Panc1 (cell line): ENCODE data around the gene COL23A1. TPM values are rescaled to one million over a fixed set of nuclear protein-coding genes. Genes with fewer than 3 reads are reported as not detected.

Experiments
- ATAC-seq: fragments of 200-7000 bp; cut with Tn5 transposase; 2 replicates; pipeline ENCODE4 v1.9.1; 2020; ENCODE audit warnings: mild to moderate bottlenecking, moderate library complexity
- BruUV-seq: library from RNA; stranded (reverse); fragments of 400-500 nt; replicated peaks from 2 replicates; lab custom pipeline; 2021; lab: Mats Ljungman, UMichigan
- CTCF ChIA-PET: fragments of 300-600 bp; sonication (Branson Sonifier 250); formaldehyde crosslinking; loops from one replicate; lab custom pipeline; 2022; ENCODE audit warnings: antibody characterized with exemption; lab: Charles Lee
- POLR2A ChIA-PET: fragments of 300-600 bp; sonication (Branson Sonifier 250); formaldehyde crosslinking; loops from one replicate; lab custom pipeline; 2022; ENCODE audit warnings: antibody characterized with exemption; lab: Charles Lee
- DNase-seq: peaks from one replicate; pipeline ENCODE4 v3.0.0-alpha.2; 2010; ENCODE audit warnings: low read depth, low spot score
- H3K27ac ChIP-seq: 2 replicates; pipeline ENCODE4 v1.5.1; 2011; ENCODE audit warnings: mild to moderate bottlenecking, low read length, inconsistent platforms
- H3K27me3 ChIP-seq: fragments of 200-500 bp; sonication (Bioruptor generic); 2 replicates; pipeline ENCODE4 v1.6.0; 2014; ENCODE audit warnings: low read length, inconsistent platforms; ENCODE audit not compliant: control insufficient read depth, insufficient read depth
- H3K36me3 ChIP-seq: fragments of 200-500 bp; sonication (Bioruptor generic); 2 replicates; pipeline ENCODE4 v1.5.1; 2014; ENCODE audit warnings: inconsistent platforms, mild to moderate bottlenecking, low read length, moderate library complexity; ENCODE audit not compliant: control insufficient read depth, insufficient read depth
- H3K4me1 ChIP-seq: 2 replicates; pipeline ENCODE4 v1.5.1; 2011; ENCODE audit warnings: inconsistent platforms, mild to moderate bottlenecking, low read length, moderate library complexity; ENCODE audit not compliant: control insufficient read depth, insufficient read depth
- H3K4me3 ChIP-seq, 2 experiments: 2 replicates each; pipeline ENCODE4 v1.5.1; 2011 to 2012; ENCODE audit warnings: low read depth in 2 of 2, low read length in 2 of 2, mild to moderate bottlenecking in 2 of 2, inconsistent platforms in 1 of 2, moderate library complexity in 1 of 2
- H3K9me3 ChIP-seq: fragments of 200-500 bp; sonication (Bioruptor generic); 2 replicates; pipeline ENCODE4 v1.5.1; 2014; ENCODE audit warnings: low read depth, mild to moderate bottlenecking, inconsistent platforms, low read length, moderate library complexity; ENCODE audit not compliant: control insufficient read depth, insufficient read depth
- POLR2AphosphoS5 ChIP-seq: IDR thresholded peaks from 2 replicates; pipeline ENCODE4 v1.6.1; 2012; ENCODE audit warnings: mild to moderate bottlenecking, low read depth, low read length, moderate library complexity
- SIN3A ChIP-seq: IDR thresholded peaks from 2 replicates; pipeline ENCODE4 v1.6.1; 2012; ENCODE audit warnings: low read depth, mild to moderate bottlenecking, low read length, moderate library complexity, borderline replicate concordance; ENCODE audit not compliant: insufficient read depth
- TCF7L2 ChIP-seq: IDR thresholded peaks from 2 replicates; pipeline ENCODE4 v1.6.1; 2011; ENCODE audit warnings: mild to moderate bottlenecking, low read depth, low read length, inconsistent platforms
- in situ Hi-C: cut with HindIII; loops from 2 replicates; pipeline ENCODE4 v1.10.0; 2016; ENCODE audit warnings: low sequenced_read_pairs, low pct_unique_long_range_greater_than_20kb
- intact Hi-C: fragments of 100-400 bp; cut with micrococcal nuclease; formaldehyde crosslinking; loops from one replicate; pipeline ENCODE4 v1.10.0; 2022; ENCODE audit not compliant: unreplicated experiment
- total RNA-seq: library from RNA; stranded (reverse); gene quantifications from one replicate; pipeline ENCODE4 v1.2.1, GENCODE V29; 2021; ENCODE audit not compliant: unreplicated experiment
- TF ChIP-seq, protein P1 (sequence below): fragments of 450-650 bp; IDR thresholded peaks from 2 replicates; pipeline ENCODE4 v1.5.1; 2017; ENCODE audit warnings: mild to moderate bottlenecking
- TF ChIP-seq, protein P2 (sequence below), 2 experiments: IDR thresholded peaks; 2 replicates each; pipeline ENCODE4 v1.6.1; 2011 to 2012; ENCODE audit warnings: low read depth in 2 of 2, control low read depth in 1 of 2, low read length in 1 of 2, mild to moderate bottlenecking in 1 of 2, moderate library complexity in 1 of 2; ENCODE audit not compliant: insufficient read depth in 1 of 2

COL23A1 gene
- total RNA-seq, 1 experiment from 2014 or later, result 0.05 TPM

DNA sequence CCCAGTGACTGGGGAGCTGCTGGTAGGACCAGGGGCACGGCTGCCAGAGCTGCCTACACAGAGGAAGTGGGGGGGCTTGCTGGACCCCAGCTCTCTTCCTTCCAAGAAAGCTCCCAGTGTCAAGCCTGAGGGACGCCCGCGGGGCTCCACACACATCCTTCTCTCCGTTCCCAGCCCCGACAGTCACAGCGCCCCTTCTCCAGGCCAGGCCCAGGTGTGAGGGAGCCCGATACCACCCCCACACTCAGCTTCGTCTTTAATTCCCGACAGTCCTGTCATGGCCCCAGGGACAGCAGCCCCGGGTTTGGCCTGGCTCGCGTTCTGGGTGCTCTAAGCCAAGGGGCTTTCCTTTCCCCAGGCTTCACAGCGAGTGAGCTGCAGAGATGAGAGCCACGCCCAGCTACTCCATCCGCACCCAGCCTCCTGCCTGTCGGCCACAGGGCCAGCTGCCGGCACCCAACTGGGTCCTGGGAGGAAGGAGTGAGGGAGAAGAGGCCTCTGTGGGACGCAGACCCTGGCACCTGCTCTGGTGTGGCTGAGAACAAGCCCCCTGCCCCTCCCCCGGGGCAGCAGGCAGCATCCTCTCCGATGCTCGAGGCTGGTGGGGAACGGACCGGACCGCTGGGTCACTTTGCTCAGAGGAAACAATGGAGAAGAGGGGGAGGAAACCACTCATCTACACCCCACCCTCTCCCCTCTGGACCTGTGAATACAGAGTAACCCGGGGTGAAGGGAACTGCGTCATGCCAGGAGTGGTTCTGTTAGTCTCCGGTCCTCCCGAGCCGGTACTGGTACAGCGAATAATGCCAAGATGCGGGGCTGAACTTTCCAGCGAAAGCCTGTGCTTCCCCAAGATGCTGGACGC lies 303.7 kb downstream of the COL23A1 start:
- DNase-seq (no peak), ATAC-seq (no peak; the same call in 1 of the 2 replicates)
- peaks cover 5% of the 10 kb centered on the region for H3K4me1 ChIP-seq
- no peaks in the 10 kb centered on the region for H3K36me3 ChIP-seq
- H3K9me3 ChIP-seq, result no peaks in the 10 kb centered on the region; the same call in 1 of the 2 replicates
- H3K27me3 ChIP-seq, result peaks cover 9% of the 10 kb centered on the region
- intact Hi-C loops, result loop anchor here (10.0 kb wide), 1 partner anchor 168 kb away; no protein-coding TSS in a partner anchor
- CTCF ChIA-PET, result no interaction called here
- in situ Hi-C loops, result no loop called here
- TF ChIP-seq SIN3A, result no peak
- TF ChIP-seq, protein P1, sequence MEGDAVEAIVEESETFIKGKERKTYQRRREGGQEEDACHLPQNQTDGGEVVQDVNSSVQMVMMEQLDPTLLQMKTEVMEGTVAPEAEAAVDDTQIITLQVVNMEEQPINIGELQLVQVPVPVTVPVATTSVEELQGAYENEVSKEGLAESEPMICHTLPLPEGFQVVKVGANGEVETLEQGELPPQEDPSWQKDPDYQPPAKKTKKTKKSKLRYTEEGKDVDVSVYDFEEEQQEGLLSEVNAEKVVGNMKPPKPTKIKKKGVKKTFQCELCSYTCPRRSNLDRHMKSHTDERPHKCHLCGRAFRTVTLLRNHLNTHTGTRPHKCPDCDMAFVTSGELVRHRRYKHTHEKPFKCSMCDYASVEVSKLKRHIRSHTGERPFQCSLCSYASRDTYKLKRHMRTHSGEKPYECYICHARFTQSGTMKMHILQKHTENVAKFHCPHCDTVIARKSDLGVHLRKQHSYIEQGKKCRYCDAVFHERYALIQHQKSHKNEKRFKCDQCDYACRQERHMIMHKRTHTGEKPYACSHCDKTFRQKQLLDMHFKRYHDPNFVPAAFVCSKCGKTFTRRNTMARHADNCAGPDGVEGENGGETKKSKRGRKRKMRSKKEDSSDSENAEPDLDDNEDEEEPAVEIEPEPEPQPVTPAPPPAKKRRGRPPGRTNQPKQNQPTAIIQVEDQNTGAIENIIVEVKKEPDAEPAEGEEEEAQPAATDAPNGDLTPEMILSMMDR, result no peak
- TF ChIP-seq TCF7L2, result no peak
- TF ChIP-seq, protein P2, sequence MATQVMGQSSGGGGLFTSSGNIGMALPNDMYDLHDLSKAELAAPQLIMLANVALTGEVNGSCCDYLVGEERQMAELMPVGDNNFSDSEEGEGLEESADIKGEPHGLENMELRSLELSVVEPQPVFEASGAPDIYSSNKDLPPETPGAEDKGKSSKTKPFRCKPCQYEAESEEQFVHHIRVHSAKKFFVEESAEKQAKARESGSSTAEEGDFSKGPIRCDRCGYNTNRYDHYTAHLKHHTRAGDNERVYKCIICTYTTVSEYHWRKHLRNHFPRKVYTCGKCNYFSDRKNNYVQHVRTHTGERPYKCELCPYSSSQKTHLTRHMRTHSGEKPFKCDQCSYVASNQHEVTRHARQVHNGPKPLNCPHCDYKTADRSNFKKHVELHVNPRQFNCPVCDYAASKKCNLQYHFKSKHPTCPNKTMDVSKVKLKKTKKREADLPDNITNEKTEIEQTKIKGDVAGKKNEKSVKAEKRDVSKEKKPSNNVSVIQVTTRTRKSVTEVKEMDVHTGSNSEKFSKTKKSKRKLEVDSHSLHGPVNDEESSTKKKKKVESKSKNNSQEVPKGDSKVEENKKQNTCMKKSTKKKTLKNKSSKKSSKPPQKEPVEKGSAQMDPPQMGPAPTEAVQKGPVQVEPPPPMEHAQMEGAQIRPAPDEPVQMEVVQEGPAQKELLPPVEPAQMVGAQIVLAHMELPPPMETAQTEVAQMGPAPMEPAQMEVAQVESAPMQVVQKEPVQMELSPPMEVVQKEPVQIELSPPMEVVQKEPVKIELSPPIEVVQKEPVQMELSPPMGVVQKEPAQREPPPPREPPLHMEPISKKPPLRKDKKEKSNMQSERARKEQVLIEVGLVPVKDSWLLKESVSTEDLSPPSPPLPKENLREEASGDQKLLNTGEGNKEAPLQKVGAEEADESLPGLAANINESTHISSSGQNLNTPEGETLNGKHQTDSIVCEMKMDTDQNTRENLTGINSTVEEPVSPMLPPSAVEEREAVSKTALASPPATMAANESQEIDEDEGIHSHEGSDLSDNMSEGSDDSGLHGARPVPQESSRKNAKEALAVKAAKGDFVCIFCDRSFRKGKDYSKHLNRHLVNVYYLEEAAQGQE (IDR thresholded peaks at IDR 0.05; ENCODE audit: insufficient read depth in 1 of 2, low read depth in 2 of 2, low read length in 1 of 2), result no peak
- TF ChIP-seq POLR2AphosphoS5, result no peak
- no peak overlapping the region for H3K4me3 ChIP-seq
- BruUV-seq, result no TSS peak
- POLR2A ChIA-PET, result no interaction called here
- no peak overlapping the region for H3K27ac ChIP-seq

DNA sequence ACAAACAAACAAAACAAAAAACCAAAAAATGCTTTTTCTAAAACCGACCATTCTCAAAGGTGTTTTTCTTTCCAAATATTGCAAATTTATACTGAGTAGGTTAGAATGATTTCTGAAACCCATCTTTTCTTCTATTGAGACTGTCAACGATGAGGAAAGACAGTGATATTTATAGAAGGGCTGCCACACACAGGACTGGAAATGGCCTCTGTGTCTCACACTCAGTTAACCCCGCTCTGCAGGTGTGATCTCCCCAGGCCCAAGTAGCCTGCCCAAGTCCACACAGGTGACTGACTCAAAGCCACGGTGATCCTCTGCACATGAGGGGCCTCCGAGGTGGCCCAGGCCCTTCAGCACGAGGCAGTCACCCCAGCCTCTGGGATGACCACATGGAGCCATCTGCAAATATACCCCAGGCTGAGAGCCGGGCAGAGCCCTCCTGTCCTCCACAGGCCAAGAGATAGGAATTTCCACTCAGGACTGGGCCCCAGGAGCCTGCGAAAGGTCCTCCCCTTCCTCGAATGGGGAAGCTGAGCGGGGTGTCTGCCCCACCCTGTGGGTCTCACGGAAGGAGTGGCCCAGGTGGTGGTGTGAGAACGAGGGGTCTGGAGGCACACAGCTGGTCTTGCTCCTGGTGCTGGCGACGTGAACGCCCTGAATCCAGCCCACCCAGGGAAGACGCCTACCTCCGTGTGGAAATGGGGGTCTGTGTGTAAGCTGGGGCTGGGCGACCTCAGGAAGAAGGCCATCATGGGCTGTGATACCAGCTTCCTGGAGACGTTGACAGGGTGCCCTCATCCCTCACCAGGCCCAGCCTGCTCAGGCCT lies 304.6 kb downstream of the COL23A1 start:
- intact Hi-C loops, result loop anchor here (10.0 kb wide), 1 partner anchor 169 kb away; no protein-coding TSS in a partner anchor
- H3K27ac ChIP-seq, result no peak overlapping the region
- no peak for DNase-seq
- H3K4me1 ChIP-seq, result peaks cover 5% of the 10 kb centered on the region
- no TSS peak for BruUV-seq
- no peaks in the 10 kb centered on the region for H3K36me3 ChIP-seq
- H3K27me3 ChIP-seq, result peaks cover 9% of the 10 kb centered on the region
- POLR2A ChIA-PET, result no interaction called here
- no peak for TF ChIP-seq SIN3A
- TF ChIP-seq, protein P1, result no peak
- TF ChIP-seq TCF7L2, result no peak
- TF ChIP-seq, protein P2 (IDR thresholded peaks at IDR 0.05; ENCODE audit: insufficient read depth in 1 of 2, low read depth in 2 of 2, low read length in 1 of 2), result no peak
- TF ChIP-seq POLR2AphosphoS5, result no peak
- H3K4me3 ChIP-seq, result no peak overlapping the region
- in situ Hi-C loops, result no loop called here
- CTCF ChIA-PET, result interaction anchor here (1.2 kb wide), 1 partner anchor 51 kb away, joined by 3 read pairs; no protein-coding TSS in a partner anchor
- no peak; the same call in 1 of the 2 replicates for ATAC-seq
- no peaks in the 10 kb centered on the region; the same call in 1 of the 2 replicates for H3K9me3 ChIP-seq
